HG03064 (cell line): ENCODE results near the gene FOXO1.

ENCODE experiments used
- ATAC-seq: cut with Tn5 transposase; IDR thresholded peaks from one replicate; pipeline ENCODE4 v1.9.1; 2021; ENCODE audit warnings: low read depth; ENCODE audit not compliant: unreplicated experiment

FOXO1 gene

GRCh38 chr13:40611635-40612034 lies 54.8 kb downstream of the FOXO1 start:
- ATAC-seq, result no peak

DNA sequence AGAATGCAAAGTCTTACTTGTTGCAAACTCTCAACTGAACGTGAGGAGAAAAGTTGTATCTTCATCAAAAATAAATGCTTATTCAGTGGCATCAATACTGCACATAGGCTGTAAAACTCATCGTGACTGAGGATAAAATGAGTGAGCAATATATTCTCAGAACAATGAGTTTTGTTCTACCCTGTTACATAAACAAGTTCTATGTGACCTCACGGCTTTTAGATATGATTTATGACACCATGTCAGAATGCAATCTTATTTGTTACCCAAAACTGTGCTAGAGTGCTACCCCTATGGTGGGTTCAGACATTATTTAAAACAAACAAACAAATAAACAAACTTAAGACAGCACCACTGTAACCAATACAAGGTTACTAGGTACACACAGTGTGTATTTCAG lies 55.4 kb downstream of the FOXO1 start:
- ATAC-seq, result no peak

DNA sequence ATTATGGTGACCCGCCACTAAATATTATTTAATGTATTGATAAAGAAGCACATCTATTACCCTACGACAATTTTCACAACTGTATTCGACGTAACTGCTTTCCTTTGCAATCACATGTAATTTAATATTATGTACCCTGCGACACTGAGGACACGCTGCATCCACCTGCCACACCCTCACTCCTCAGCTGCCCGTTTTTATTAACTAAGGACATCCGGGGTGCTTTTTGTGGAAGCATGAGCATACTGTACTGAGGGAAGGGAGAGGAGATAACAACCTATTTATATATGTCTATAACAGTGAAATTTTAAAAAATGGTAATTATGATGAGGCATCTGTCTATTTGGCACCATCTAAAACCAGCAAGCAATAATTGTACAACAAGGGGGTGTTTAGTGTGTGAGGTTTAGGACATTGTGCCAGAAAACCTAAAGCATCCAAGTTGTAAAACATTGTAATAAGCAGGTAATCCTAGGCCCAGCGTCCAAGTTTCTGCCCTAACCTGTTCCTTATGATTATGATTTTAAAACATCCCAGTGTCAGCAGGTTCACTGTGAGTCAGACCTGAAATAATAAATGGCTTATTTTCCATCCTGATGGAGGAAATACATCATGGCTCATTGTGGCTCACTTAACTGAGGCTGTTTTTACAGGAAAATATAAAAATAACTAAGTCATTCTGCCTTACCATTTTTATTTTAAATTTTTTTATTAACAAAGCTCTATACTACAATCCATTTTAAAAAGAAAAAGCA lies 56.3 kb downstream of the FOXO1 start:
- ATAC-seq, result no peak

GRCh38 chr13:40608308-40608707 lies 58.1 kb downstream of the FOXO1 start:
- no peak for ATAC-seq

- ATAC-seq, result no peak
These were observed 60.9 kb downstream of the FOXO1 start for GRCh38 chr13:40605573-40605972.

- ATAC-seq, result no peak
These were observed 62.3 kb downstream of the FOXO1 start for GRCh38 chr13:40604135-40604534.

- no peak for ATAC-seq
These were observed 66.2 kb downstream of the FOXO1 start for GRCh38 chr13:40600149-40600751.

DNA sequence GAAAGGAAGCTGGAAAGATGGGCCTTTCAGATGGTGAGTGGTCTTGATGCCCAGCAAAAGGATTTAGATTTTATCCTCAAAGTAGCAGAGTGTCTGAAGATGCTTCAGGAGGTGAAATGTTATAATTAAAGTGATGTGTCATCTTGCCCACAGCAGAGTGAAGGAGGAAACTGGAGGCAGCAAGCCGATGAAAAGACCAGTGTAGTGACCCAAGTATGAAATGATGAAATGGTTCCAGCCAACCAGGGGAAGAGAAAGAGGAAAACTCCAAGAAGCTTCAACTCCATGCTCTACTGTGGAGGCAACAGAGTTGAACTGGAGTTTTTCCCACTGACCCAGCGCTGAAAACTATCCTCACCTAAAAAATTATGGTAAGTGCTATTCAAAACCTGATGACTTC lies 66.7 kb downstream of the FOXO1 start:
- no peak for ATAC-seq

DNA sequence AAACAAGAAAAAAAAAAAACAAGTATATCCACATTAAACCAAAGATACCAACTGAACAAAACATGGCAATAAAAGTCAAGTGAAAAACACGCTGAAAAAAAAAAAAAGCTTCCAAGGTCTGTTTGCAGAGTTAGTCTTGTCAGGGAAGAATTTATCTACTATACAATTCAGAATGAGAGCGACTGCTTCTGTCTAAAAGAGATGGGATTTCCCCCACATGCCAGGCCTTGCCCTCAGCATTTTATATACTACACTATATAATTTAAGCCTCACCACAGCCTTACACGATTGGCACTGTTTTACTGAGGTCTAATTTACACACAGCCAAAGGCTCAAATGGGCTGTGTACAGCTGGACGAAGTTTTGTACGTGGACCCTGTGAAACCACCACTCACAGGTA lies 67.3 kb downstream of the FOXO1 start:
- ATAC-seq, result no peak

- no peak for ATAC-seq
These were observed 67.9 kb downstream of the FOXO1 start for GRCh38 chr13:40598569-40598968.

DNA sequence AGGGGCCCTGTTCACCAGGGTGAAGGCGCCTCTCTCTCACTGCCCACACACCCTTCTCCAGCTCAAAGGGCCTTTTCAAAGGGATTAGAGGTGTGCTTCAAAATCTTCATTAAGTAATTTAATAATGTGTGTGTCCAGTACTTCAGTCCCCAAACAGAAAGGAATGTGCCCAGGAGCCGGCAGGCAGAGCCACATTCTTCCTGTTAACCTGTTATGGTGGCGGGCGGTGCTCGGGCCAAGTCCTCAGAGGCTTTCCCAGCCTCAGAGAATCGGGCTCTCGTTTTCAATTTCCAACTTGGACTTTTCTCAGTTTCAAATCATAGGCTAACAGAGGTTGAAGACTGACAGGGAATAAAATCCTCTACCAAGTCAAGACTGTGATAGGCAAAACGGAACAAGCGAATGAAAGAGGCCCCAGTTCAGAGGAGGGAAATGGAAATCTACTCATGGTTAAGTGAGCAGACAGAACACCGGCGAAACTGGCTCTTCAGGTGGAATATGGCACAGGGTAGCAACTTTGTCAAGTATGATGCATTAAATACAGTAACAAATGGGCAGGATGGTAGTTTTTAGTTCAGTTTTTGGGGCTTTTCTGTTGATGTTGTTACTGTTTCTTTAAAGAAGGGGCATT lies 68.6 kb downstream of the FOXO1 start:
- no peak for ATAC-seq

DNA sequence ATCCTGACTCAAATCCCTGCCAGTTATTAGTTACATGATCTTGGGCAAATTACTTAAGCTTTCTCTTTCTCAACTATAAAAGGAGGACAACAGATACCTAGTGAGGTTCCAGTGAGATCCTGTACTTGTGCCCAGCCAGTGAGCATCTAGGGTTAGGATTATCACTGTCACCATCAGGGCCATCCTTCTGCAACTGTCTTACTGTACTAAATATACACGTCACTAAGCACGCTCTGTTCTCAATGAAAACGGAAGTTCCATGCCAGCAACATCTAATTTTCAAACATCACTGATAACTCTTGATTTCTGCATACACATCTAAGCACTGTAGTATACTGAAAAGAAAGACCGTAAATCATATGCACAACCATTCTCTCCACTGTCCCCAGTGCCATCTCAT lies 70.0 kb downstream of the FOXO1 start:
- no peak for ATAC-seq

DNA sequence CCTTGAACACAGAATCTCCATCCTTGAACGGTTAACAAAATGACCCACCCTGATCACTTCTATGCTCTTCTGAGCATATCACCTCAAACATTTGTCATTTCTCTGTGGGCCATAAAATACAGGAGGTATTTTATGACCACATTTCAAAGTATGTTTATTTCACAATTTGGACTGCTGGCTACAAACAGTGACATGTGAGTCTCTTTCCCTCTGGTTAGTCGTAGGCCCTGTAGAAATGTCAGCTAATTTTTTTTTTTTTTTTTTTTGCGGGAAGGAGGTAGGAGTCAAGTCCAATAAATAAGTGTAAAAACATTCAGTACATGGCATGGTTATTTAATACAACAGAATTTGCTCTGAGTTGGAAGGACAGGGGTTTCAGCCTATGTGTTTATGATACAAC lies 70.7 kb downstream of the FOXO1 start:
- no peak for ATAC-seq

DNA sequence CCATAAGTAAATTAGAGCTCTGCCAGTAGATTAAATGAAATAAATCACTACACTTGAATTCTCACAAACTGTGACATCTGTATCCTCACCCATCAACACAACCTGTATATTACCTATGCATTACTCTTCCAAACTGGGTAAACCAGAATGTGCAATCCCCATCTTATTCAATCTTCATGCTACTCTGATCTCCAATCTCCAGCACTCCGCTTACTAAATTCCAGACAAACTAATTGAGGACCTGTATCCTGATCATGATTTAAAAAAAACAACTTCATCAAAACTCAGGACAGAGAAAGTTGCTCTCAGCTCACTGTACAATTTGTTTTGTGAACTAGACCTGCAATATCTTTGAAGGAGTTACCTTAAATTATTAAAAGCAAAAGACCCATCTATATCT lies 74.4 kb downstream of the FOXO1 start:
- ATAC-seq, result no peak

DNA sequence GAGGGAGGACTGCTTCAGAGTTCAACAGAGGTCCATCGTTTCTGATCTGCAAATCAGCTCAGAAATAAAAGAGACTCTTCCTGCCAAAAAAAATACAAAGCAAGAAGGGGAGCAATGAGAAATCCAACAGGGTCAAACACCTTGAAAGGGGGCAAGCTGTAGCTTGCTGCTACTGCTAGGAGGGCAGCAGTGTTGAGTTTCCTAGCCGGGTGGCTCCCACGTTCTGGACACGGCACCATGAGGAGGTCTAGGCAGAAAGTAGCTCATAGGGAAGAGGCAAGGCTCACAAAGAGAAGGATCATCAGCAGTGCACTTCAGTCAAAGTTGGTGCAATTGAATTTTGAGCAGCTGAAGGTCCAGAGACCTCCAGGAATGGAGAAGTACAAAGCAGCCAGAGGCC lies 75.3 kb downstream of the FOXO1 start:
- ATAC-seq, result no peak

GRCh38 chr13:40590112-40590862 lies 76.2 kb downstream of the FOXO1 start:
- no peak for ATAC-seq

DNA sequence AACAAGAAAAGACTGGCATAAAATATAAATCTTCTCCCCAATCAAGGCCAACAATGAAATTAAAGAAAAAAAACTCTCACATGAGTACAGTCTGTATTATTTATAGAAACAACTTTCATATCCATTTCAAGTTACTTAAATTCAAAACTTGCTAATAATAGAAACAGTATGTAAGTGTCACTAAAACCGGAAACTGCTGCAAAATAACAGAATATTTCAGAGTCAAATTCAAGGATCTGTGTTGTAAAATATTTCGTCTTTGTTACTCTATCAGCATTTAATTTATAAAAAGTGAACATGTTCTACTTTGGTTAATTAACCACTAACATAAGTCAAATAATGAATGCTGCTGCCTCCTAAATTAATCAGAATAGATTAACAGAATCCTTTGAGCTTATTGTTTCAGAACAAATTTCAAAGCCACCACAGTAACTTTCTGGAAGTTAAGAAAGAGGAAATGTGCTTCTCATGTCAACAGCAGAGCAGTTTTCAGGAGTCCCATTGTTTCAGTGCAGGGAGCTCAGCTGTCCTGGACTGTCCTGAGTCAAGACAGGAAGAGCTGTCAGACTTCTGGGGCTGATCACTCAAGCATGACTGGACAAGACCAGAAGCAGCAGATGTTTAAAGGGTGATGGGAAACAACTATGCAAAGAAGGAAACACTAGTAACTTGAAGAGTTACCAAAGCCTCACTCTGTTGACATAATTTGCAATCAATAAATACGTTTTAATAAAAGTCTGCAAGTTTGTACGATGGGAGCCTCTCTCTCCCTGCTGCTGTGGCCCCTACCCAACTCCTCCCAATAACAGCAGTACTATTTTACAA lies 76.9 kb downstream of the FOXO1 start:
- ATAC-seq, result peak; percentile 88

DNA sequence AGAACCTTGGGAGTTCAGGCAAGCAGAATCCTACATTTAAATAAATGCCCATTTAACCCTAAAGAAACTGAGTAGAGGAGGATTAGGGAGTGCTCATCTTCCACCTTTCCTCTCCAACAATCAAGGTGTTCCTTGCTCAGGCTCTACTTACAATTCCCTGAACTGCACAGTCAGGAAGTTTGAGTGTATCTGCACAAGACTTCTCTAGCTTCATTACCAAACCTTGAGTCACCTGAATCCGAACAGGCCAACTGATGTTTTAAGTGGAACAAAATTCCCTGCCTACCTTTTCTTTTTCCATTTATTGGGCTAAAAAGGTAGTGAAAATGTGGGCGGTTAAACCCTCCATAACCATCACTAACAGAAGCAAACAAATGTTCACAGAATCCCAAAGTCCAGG lies 78.3 kb downstream of the FOXO1 start:
- no peak for ATAC-seq

- ATAC-seq, result no peak
These were observed 79.4 kb downstream of the FOXO1 start for GRCh38 chr13:40586886-40587565.

- ATAC-seq, result no peak
These were observed 80.5 kb downstream of the FOXO1 start for GRCh38 chr13:40585911-40586471.
